ENCODE results near the gene SYT1. TPM values are rescaled to one million over a fixed set of nuclear protein-coding genes. Genes with fewer than 3 reads are reported as not detected.

Gene SYT1
- total RNA-seq, 2 experiments from 2014 or later, result not detected

Small RNAs within 50 kb of the gene (microRNA-seq; reads per million reads assigned to microRNA genes)
- not detected for gene MIR1252 (ENCODE audit: borderline replicate concordance)

Data from activated CD4-positive, alpha-beta T cell treated with anti-CD3 and anti-CD28 coated beads for 36 hours (primary cell).